SK-N-SH (cell line): Measurements from ENCODE around the gene NFX1. TPM values are rescaled to one million over a fixed set of nuclear protein-coding genes. Genes with fewer than 3 reads are reported as not detected.

ENCODE experiments used
- CTCF ChIA-PET: fragments of 300-600, 350-600 bp; formaldehyde crosslinking; extraction: SDS; loops from one replicate; lab custom pipeline; 2021; lab: Yijun Ruan, JAX
- POLR2A ChIA-PET: fragments of 350-600 bp; sonication (Branson Sonifier 250); formaldehyde crosslinking; extraction: SDS; loops from one replicate; lab custom pipeline; 2020; ENCODE audit warnings: antibody characterized with exemption, inconsistent platforms; lab: Yijun Ruan, JAX
- DNase-seq: peaks from one replicate; pipeline ENCODE4 v3.0.0; 2012
- H2AFZ ChIP-seq: fragments of 200-600 bp; sonication (generic); 2 replicates; pipeline ENCODE4 v1.8.1; 2016; ENCODE audit warnings: antibody characterized with exemption, mild to moderate bottlenecking, low read depth
- H3F3A ChIP-seq: fragments of 200-600 bp; sonication (generic); replicated peaks from 2 replicates; pipeline ENCODE3; 2016; ENCODE audit warnings: antibody characterized with exemption, mild to moderate bottlenecking; ENCODE audit not compliant: insufficient read depth
- H3K27ac ChIP-seq, 2 experiments: fragments of 200-500 bp in 1 of 2; fragments of 200-600 bp in 1 of 2; sonication (Bioruptor generic) in 1 of 2; sonication (generic), shearing (Covaris generic) in 1 of 2; 2 replicates each; pipeline versions ENCODE4 v1.5.1 to v1.6.1; 2014 to 2016; ENCODE audit warnings: low read depth in 2 of 2, inconsistent platforms in 1 of 2, low read length in 1 of 2, mild to moderate bottlenecking in 1 of 2, mixed read lengths in 1 of 2
- H3K27me3 ChIP-seq: fragments of 200-600 bp; sonication (generic), shearing (Covaris generic); 2 replicates; pipeline ENCODE4 v1.6.1; 2016; ENCODE audit warnings: mixed run types; ENCODE audit not compliant: insufficient read depth
- H3K36me3 ChIP-seq, 2 experiments: fragments of 200-500 bp in 1 of 2; fragments of 200-600 bp in 1 of 2; sonication (Bioruptor generic) in 1 of 2; sonication (generic) in 1 of 2; replicated peaks in 1 of 2; 2 replicates each; pipeline versions ENCODE3 to v1.5.1; 2014 to 2016; ENCODE audit warnings: low read length in 1 of 2, mild to moderate bottlenecking in 1 of 2; ENCODE audit not compliant: insufficient read depth in 2 of 2, control insufficient read depth in 1 of 2
- H3K4me1 ChIP-seq, 2 experiments: fragments of 200-500 bp in 1 of 2; fragments of 200-600 bp in 1 of 2; sonication (Bioruptor generic) in 1 of 2; sonication (generic), shearing (Covaris generic) in 1 of 2; 2 replicates each; pipeline versions ENCODE4 v1.5.1 to v1.6.1; 2014 to 2016; ENCODE audit warnings: low read depth in 1 of 2, low read length in 1 of 2, mixed run types in 1 of 2; ENCODE audit not compliant: insufficient read depth in 2 of 2, control insufficient read depth in 1 of 2
- H3K4me2 ChIP-seq: fragments of 200-600 bp; sonication (generic), shearing (Covaris generic); 2 replicates; pipeline ENCODE4 v1.6.1; 2017; ENCODE audit warnings: mixed run types
- H3K4me3 ChIP-seq, 2 experiments: fragments of 200-500 bp in 1 of 2; fragments of 200-600 bp in 1 of 2; sonication (Bioruptor generic) in 1 of 2; sonication (generic), shearing (Covaris generic) in 1 of 2; 2 replicates each; pipeline versions ENCODE4 v1.5.1 to v1.8.1; 2014 to 2016; ENCODE audit warnings: low read depth in 2 of 2, inconsistent platforms in 1 of 2, low read length in 1 of 2, mild to moderate bottlenecking in 1 of 2, mixed read lengths in 1 of 2, moderate library complexity in 1 of 2
- H3K79me2 ChIP-seq: fragments of 200-600 bp; sonication (generic); 2 replicates; pipeline ENCODE4 v1.8.1; 2017; ENCODE audit warnings: mild to moderate bottlenecking; ENCODE audit not compliant: insufficient read depth
- H3K9ac ChIP-seq: fragments of 200-600 bp; sonication (generic); 2 replicates; pipeline ENCODE4 v1.6.1; 2017; ENCODE audit warnings: mixed run types
- H3K9me2 ChIP-seq: fragments of 200-600 bp; sonication (generic); 2 replicates; pipeline ENCODE4 v1.6.1; 2017; ENCODE audit warnings: mixed run types
- H3K9me3 ChIP-seq: fragments of 200-600 bp; sonication (generic); 2 replicates; pipeline ENCODE4 v1.6.1; 2017; ENCODE audit warnings: mixed run types, mild to moderate bottlenecking, moderate library complexity
- H4K20me1 ChIP-seq: fragments of 200-600 bp; sonication (generic); 2 replicates; pipeline ENCODE4 v1.6.1; 2017; ENCODE audit warnings: mild to moderate bottlenecking, mixed run types; ENCODE audit not compliant: insufficient read depth
- CHD2 ChIP-seq: fragments of 150-350 bp; IDR thresholded peaks from 2 replicates; pipeline ENCODE4 v1.6.1; 2018; ENCODE audit warnings: low read length; ENCODE audit not compliant: partially characterized antibody
- ELF1 ChIP-seq: IDR thresholded peaks from 2 replicates; pipeline ENCODE4 v1.4.0; 2012
- EP300 ChIP-seq, 2 experiments: IDR thresholded peaks; 2 replicates each; pipeline versions ENCODE4 v1.4.0 to v1.6.1; 2012; ENCODE audit warnings: borderline replicate concordance in 1 of 2, low read depth in 1 of 2, low read length in 1 of 2
- EZH2phosphoT487 ChIP-seq: fragments of 200-600 bp; sonication (generic); IDR thresholded peaks from 2 replicates; pipeline ENCODE4 v1.6.1; 2017; ENCODE audit warnings: low read depth, mixed run types, mild to moderate bottlenecking, antibody characterized with exemption, moderate library complexity, borderline replicate concordance
- FOSL2 ChIP-seq: IDR thresholded peaks from 2 replicates; pipeline ENCODE4 v1.4.0; 2012; ENCODE audit warnings: low read depth, mild to moderate bottlenecking, moderate library complexity, borderline replicate concordance
- FOXJ3 ChIP-seq: sonication (generic); formaldehyde crosslinking; IDR thresholded peaks from 2 replicates; pipeline ENCODE4 v1.5.1; 2020; ENCODE audit warnings: mild to moderate bottlenecking, missing genetic modification reagents
- FOXM1 ChIP-seq: IDR thresholded peaks from 2 replicates; pipeline ENCODE4 v1.4.0; 2012; ENCODE audit warnings: low read depth, mild to moderate bottlenecking
- GABPA ChIP-seq: IDR thresholded peaks from 2 replicates; pipeline ENCODE4 v1.4.0; 2012; ENCODE audit warnings: low read depth, mild to moderate bottlenecking
- MEF2A ChIP-seq: IDR thresholded peaks from 2 replicates; pipeline ENCODE4 v1.4.0; 2012; ENCODE audit warnings: low read depth, borderline replicate concordance
- NRF1 ChIP-seq: IDR thresholded peaks from 2 replicates; pipeline ENCODE4 v1.6.1; 2012; ENCODE audit warnings: low read depth, mild to moderate bottlenecking, low read length
- POLR2AphosphoS5 ChIP-seq: IDR thresholded peaks from 2 replicates; pipeline ENCODE4 v1.6.1; 2012; ENCODE audit warnings: low read depth, low read length
- RAD21 ChIP-seq: IDR thresholded peaks from 2 replicates; pipeline ENCODE4 v1.6.1; 2012; ENCODE audit warnings: mild to moderate bottlenecking, low read length
- SMC3 ChIP-seq: IDR thresholded peaks from 2 replicates; pipeline ENCODE4 v1.6.1; 2012; ENCODE audit warnings: low read depth, low read length, improper control_type of control experiment
- TAF1 ChIP-seq: IDR thresholded peaks from 2 replicates; pipeline ENCODE4 v1.6.1; 2012; ENCODE audit warnings: low read depth, mild to moderate bottlenecking, low read length, moderate library complexity, borderline replicate concordance
- TCF12 ChIP-seq: IDR thresholded peaks from 2 replicates; pipeline ENCODE4 v1.4.0; 2012
- TEAD4 ChIP-seq: IDR thresholded peaks from 2 replicates; pipeline ENCODE4 v1.4.0; 2012; ENCODE audit warnings: mild to moderate bottlenecking, borderline replicate concordance; ENCODE audit not compliant: insufficient read depth
- WGBS: methylation state at CpG from one replicate; pipeline ENCODE4 v1.1.6; 2017; ENCODE audit warnings: low lambda C conversion rate; 5-methylcytosine and 5-hydroxymethylcytosine counted together
- polyA plus RNA-seq, 3 experiments: library from polyadenylated mRNA; depleted of rRNA; stranded (reverse); fragments of >200 nt; gene quantifications; 2 replicates each; pipeline ENCODE4 v1.2.3, GENCODE V29; 2012
- TF ChIP-seq, protein P1 (sequence below): fragments of 150-350 bp; IDR thresholded peaks from 2 replicates; pipeline ENCODE4 v1.6.1; 2016; ENCODE audit warnings: mild to moderate bottlenecking, low read depth, low read length
- TF ChIP-seq, protein P2 (sequence below): IDR thresholded peaks from 2 replicates; pipeline ENCODE4 v1.6.1; 2012; ENCODE audit warnings: mild to moderate bottlenecking, low read depth, low read length, moderate library complexity
- TF ChIP-seq, protein P3 (sequence below): fragments of 200-600 bp; sonication (generic); IDR thresholded peaks from 2 replicates; pipeline ENCODE4 v1.6.1; 2017; ENCODE audit warnings: antibody characterized with exemption, mild to moderate bottlenecking, moderate library complexity
- TF ChIP-seq, protein P4 (sequence below): IDR thresholded peaks from 2 replicates; pipeline ENCODE4 v1.4.0; 2012; ENCODE audit warnings: low read depth, borderline replicate concordance
- TF ChIP-seq, protein P5 (sequence below): IDR thresholded peaks from 2 replicates; pipeline ENCODE4 v1.4.0; 2012; ENCODE audit warnings: low read depth, borderline replicate concordance

Gene NFX1
- polyA plus RNA-seq, 1 of the 3 experiments (the other 2 are of a cell fraction) = 19.6 TPM

DNA sequence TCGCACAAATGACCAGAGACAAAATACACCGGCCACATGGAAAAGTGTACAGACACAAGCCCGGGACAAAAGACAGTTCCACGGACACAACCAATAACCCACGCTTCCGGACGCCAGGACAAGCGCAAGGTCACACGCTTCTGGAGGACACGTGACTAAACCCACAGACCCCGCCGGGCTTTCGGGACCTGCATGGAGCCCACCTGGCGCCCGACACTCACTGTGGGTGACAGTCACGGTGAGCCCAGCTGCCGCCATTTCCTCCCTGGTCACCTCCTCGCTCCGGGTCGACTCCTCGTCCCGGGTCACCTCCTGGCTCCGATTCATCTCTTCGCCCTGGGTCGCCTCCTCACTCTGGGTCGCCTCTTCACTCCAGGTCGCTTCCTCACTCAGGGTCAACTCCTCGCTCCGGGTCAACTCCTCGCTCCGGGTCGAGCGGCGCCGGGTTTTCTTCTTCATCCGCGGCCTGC lies 26.3 kb upstream of the NFX1 start (continued):
- TF ChIP-seq, protein P1, sequence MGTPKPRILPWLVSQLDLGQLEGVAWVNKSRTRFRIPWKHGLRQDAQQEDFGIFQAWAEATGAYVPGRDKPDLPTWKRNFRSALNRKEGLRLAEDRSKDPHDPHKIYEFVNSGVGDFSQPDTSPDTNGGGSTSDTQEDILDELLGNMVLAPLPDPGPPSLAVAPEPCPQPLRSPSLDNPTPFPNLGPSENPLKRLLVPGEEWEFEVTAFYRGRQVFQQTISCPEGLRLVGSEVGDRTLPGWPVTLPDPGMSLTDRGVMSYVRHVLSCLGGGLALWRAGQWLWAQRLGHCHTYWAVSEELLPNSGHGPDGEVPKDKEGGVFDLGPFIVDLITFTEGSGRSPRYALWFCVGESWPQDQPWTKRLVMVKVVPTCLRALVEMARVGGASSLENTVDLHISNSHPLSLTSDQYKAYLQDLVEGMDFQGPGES = no peak
- no peak for TF ChIP-seq FOSL2
- no peak for TF ChIP-seq ELF1
- TF ChIP-seq, protein P2, sequence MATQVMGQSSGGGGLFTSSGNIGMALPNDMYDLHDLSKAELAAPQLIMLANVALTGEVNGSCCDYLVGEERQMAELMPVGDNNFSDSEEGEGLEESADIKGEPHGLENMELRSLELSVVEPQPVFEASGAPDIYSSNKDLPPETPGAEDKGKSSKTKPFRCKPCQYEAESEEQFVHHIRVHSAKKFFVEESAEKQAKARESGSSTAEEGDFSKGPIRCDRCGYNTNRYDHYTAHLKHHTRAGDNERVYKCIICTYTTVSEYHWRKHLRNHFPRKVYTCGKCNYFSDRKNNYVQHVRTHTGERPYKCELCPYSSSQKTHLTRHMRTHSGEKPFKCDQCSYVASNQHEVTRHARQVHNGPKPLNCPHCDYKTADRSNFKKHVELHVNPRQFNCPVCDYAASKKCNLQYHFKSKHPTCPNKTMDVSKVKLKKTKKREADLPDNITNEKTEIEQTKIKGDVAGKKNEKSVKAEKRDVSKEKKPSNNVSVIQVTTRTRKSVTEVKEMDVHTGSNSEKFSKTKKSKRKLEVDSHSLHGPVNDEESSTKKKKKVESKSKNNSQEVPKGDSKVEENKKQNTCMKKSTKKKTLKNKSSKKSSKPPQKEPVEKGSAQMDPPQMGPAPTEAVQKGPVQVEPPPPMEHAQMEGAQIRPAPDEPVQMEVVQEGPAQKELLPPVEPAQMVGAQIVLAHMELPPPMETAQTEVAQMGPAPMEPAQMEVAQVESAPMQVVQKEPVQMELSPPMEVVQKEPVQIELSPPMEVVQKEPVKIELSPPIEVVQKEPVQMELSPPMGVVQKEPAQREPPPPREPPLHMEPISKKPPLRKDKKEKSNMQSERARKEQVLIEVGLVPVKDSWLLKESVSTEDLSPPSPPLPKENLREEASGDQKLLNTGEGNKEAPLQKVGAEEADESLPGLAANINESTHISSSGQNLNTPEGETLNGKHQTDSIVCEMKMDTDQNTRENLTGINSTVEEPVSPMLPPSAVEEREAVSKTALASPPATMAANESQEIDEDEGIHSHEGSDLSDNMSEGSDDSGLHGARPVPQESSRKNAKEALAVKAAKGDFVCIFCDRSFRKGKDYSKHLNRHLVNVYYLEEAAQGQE = no peak
- TF ChIP-seq EZH2phosphoT487 = no peak

DNA sequence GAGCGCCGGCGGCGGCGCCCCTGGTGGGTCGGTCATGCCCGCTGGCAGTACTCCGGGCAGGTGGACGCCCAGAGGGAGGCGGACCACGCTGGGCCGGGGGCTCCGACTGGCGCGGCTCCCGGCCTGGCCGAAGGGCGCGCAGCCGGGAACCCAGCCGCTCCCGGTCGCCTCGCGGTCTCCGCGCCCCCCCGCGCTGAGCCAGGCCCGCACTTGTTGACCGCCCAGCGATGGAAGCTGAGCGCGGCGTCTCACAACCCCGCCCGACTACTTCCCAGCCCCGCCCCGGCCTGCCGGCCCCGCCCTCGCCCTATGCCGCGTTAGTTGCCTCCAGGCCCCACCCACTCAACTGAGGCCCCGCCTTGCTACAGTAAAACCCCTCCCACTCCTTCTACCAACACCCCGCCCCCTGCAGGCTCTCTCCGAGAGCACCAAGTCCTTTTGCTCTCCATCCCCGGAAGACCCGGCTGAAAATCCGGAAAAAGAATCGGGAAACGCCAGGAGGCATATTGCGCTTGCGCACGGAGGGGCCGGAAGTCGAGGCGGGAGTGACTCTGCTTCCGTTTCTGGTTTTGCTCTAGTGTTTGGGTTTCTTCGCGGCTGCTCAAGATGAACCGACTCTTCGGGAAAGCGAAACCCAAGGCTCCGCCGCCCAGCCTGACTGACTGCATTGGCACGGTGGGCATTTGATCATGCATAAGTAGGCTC lies 25.7 kb upstream of the NFX1 start, which contains the start of the genes BAG1 and CHMP5:
Gene BAG1, minus strand, starts transcription at position 236 of the 705 bp plus-strand sequence.
Gene CHMP5, plus strand, starts transcription at position 577 of the 705 bp plus-strand sequence. Its CDS starts 30 bp downstream, at position 607.
- WGBS = 0% methylated on average over 48 of the region's 67 CpGs
- H3F3A ChIP-seq = no peaks in the 10 kb centered on the region
- POLR2A ChIA-PET = interaction anchor here (1.0 to 2.0 kb wide), 3 partner anchors 25 to 186 kb away, joined by 3 to 10 read pairs (median 3); partner anchors contain the start of genes NFX1 and SPINK4
- peaks cover 51 to 52% of the 10 kb centered on the region in 2 experiments for H3K36me3 ChIP-seq
- peak within 1 kb of the TSS; percentile 58 to 79; a peak in 3 of 4 replicates for H3K27ac ChIP-seq
- H3K4me2 ChIP-seq = peak within 1 kb of the TSS; percentile 97
- CTCF ChIA-PET = interaction anchor here (0.5 to 2.3 kb wide), 9 partner anchors 9 to 475 kb away, joined by 3 to 10 read pairs (median 3); no protein-coding TSS in a partner anchor
- H4K20me1 ChIP-seq = no peaks in the 10 kb centered on the region
- peaks cover 8 to 15% of the 10 kb centered on the region in 2 experiments; a peak in 3 of 4 replicates for H3K4me1 ChIP-seq
- H3K9me3 ChIP-seq = no peaks in the 10 kb centered on the region
- H2AFZ ChIP-seq = peak within 1 kb of the TSS; percentile 85
- no peaks in the 10 kb centered on the region for H3K9me2 ChIP-seq
- DNase-seq = peak; percentile 97
- peak within 1 kb of the TSS; percentile 94 for H3K9ac ChIP-seq
- H3K27me3 ChIP-seq = no peaks in the 10 kb centered on the region
- peak within 1 kb of the TSS; percentile 56 to 97 for H3K4me3 ChIP-seq
- peaks cover 68% of the 10 kb centered on the region for H3K79me2 ChIP-seq
- peak; percentile 89 for TF ChIP-seq POLR2AphosphoS5
- TF ChIP-seq, protein P3, sequence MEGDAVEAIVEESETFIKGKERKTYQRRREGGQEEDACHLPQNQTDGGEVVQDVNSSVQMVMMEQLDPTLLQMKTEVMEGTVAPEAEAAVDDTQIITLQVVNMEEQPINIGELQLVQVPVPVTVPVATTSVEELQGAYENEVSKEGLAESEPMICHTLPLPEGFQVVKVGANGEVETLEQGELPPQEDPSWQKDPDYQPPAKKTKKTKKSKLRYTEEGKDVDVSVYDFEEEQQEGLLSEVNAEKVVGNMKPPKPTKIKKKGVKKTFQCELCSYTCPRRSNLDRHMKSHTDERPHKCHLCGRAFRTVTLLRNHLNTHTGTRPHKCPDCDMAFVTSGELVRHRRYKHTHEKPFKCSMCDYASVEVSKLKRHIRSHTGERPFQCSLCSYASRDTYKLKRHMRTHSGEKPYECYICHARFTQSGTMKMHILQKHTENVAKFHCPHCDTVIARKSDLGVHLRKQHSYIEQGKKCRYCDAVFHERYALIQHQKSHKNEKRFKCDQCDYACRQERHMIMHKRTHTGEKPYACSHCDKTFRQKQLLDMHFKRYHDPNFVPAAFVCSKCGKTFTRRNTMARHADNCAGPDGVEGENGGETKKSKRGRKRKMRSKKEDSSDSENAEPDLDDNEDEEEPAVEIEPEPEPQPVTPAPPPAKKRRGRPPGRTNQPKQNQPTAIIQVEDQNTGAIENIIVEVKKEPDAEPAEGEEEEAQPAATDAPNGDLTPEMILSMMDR = peak; percentile 29
- TF ChIP-seq TAF1 = peak; percentile 46; the same call in 1 of the 2 replicates
- no peak for TF ChIP-seq EP300 (IDR thresholded peaks at IDR 0.05; ENCODE audit: borderline replicate concordance in 1 of 2, low read depth in 1 of 2, low read length in 1 of 2)
- TF ChIP-seq TCF12 = no peak
- no peak for TF ChIP-seq RAD21
- TF ChIP-seq TEAD4 = no peak
- no peak for TF ChIP-seq EZH2phosphoT487
- peak; percentile 92 for TF ChIP-seq ELF1
- no peak for TF ChIP-seq FOXM1
- TF ChIP-seq, protein P4, sequence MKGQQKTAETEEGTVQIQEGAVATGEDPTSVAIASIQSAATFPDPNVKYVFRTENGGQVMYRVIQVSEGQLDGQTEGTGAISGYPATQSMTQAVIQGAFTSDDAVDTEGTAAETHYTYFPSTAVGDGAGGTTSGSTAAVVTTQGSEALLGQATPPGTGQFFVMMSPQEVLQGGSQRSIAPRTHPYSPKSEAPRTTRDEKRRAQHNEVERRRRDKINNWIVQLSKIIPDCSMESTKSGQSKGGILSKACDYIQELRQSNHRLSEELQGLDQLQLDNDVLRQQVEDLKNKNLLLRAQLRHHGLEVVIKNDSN = no peak
- TF ChIP-seq FOXJ3 (CRISPR knock-in tag) = no peak
- TF ChIP-seq CHD2 = no peak
- no peak for TF ChIP-seq SMC3
- peak; percentile 89 for TF ChIP-seq NRF1
- no peak for TF ChIP-seq MEF2A
- peak; percentile 91 for TF ChIP-seq GABPA
- TF ChIP-seq, protein P5, sequence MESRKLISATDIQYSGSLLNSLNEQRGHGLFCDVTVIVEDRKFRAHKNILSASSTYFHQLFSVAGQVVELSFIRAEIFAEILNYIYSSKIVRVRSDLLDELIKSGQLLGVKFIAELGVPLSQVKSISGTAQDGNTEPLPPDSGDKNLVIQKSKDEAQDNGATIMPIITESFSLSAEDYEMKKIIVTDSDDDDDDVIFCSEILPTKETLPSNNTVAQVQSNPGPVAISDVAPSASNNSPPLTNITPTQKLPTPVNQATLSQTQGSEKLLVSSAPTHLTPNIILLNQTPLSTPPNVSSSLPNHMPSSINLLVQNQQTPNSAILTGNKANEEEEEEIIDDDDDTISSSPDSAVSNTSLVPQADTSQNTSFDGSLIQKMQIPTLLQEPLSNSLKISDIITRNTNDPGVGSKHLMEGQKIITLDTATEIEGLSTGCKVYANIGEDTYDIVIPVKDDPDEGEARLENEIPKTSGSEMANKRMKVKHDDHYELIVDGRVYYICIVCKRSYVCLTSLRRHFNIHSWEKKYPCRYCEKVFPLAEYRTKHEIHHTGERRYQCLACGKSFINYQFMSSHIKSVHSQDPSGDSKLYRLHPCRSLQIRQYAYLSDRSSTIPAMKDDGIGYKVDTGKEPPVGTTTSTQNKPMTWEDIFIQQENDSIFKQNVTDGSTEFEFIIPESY = no peak
